ENCODE measurements around the gene CASQ2. TPM values are rescaled to one million over a fixed set of nuclear protein-coding genes. Genes with fewer than 3 reads are reported as not detected.

CASQ2 gene
- polyA plus RNA-seq, 3 donors, result not detected

- H3K27ac Mint-ChIP-seq, result no peak overlapping the region
- intact Hi-C loops (cut with micrococcal nuclease), result no loop called here
- WGBS (ENCODE audit: insufficient coverage), result 100% methylated on average over 1 of the region's 2 CpGs
Measured at GRCh38 chr1:115725600-115725999, 42.9 kb downstream of the CASQ2 start.

GRCh38 chr1:115723756-115724155 is 44.8 kb downstream of the CASQ2 start:
- intact Hi-C loops (cut with micrococcal nuclease), result no loop called here
- Mint-ChIP-seq H3K27ac (no peak overlapping the region), H3K27me3 (ENCODE audit: low read depth in 3 of 3) (peaks cover 0 to 6% (median 0%) of the 10 kb centered on the region in 3 donors), H3K36me3 (no peaks in the 10 kb centered on the region), H3K4me3 (no peak overlapping the region), H3K4me1 (peaks cover 45% of the 10 kb centered on the region), H3K9me3 (no peaks in the 10 kb centered on the region)
- TF ChIP-seq CTCF (IDR thresholded peaks at IDR 0.05), result no peak
- Histone ChIP-seq H3K4me2 (replicated peaks; ENCODE audit: extremely low read depth, low read length, poor library complexity, severe bottlenecking) (no peak overlapping the region), H3K9ac (ENCODE audit: insufficient read depth, low read length, poor library complexity, severe bottlenecking) (no peak overlapping the region), H3K79me2 (ENCODE audit: insufficient read depth, low read length) (no peaks in the 10 kb centered on the region), H3K9me3 (replicated peaks in 1 of 2; ENCODE audit: control insufficient read depth in 1 of 2, insufficient read depth in 1 of 2, low read length in 2 of 2) (no peaks in the 10 kb centered on the region), H3K4me1 (ENCODE audit: control insufficient read depth in 1 of 2, insufficient read depth in 2 of 2, low read length in 2 of 2) (peaks cover 37 to 43% of the 10 kb centered on the region in 2 donors), H3K4me3 (replicated peaks in 1 of 3; ENCODE audit: low read depth in 2 of 3, low read length in 3 of 3) (no peak overlapping the region), H3K27ac (ENCODE audit: low read depth in 1 of 2, low read length in 2 of 2) (no peak overlapping the region), H4K20me1 (ENCODE audit: insufficient read depth, low read length) (no peaks in the 10 kb centered on the region), H2AFZ (ENCODE audit: insufficient read depth, low read depth, low read length, poor library complexity, severe bottlenecking) (no peak overlapping the region), H3K36me3 (replicated peaks in 1 of 2; ENCODE audit: control insufficient read depth in 1 of 2, insufficient read depth in 2 of 2, low read length in 2 of 2) (no peaks in the 10 kb centered on the region), H3K27me3 (ENCODE audit: control insufficient read depth in 2 of 2, insufficient read depth in 2 of 2, low read length in 2 of 2) (no peaks in the 10 kb centered on the region)
- no peak for DNase-seq
- WGBS (ENCODE audit: insufficient coverage), result 100% methylated on average over 3 of the region's 5 CpGs

More at GRCh38 chr1:115725600-115725999, 42.9 kb downstream of the CASQ2 start:
- no peak overlapping the region for H2AFZ ChIP-seq (ENCODE audit: insufficient read depth, low read depth, low read length, poor library complexity, severe bottlenecking)
- Mint-ChIP-seq H3K27me3 (ENCODE audit: low read depth in 3 of 3) (no peaks in the 10 kb centered on the region), H3K4me3 (no peak overlapping the region), H3K36me3 (no peaks in the 10 kb centered on the region), H3K4me1 (peaks cover 60% of the 10 kb centered on the region), H3K9me3 (peaks cover 0 to 2% (median 0%) of the 10 kb centered on the region in 7 donors)
- H3K36me3 ChIP-seq (replicated peaks in 1 of 2; ENCODE audit: control insufficient read depth in 1 of 2, insufficient read depth in 2 of 2, low read length in 2 of 2), result no peaks in the 10 kb centered on the region
- H3K4me2 ChIP-seq (replicated peaks; ENCODE audit: extremely low read depth, low read length, poor library complexity, severe bottlenecking), result no peak overlapping the region
- H3K27ac ChIP-seq (ENCODE audit: low read depth in 1 of 2, low read length in 2 of 2), result no peak overlapping the region
- no peaks in the 10 kb centered on the region for H4K20me1 ChIP-seq (ENCODE audit: insufficient read depth, low read length)
- DNase-seq, result no peak
- no peak overlapping the region for H3K4me3 ChIP-seq (replicated peaks in 1 of 3; ENCODE audit: low read depth in 2 of 3, low read length in 3 of 3)
- no peak overlapping the region for H3K9ac ChIP-seq (ENCODE audit: insufficient read depth, low read length, poor library complexity, severe bottlenecking)
- H3K9me3 ChIP-seq (replicated peaks in 1 of 2; ENCODE audit: control insufficient read depth in 1 of 2, insufficient read depth in 1 of 2, low read length in 2 of 2), result no peaks in the 10 kb centered on the region
- no peaks in the 10 kb centered on the region for H3K79me2 ChIP-seq (ENCODE audit: insufficient read depth, low read length)
- peaks cover 56 to 62% of the 10 kb centered on the region in 2 donors for H3K4me1 ChIP-seq (ENCODE audit: control insufficient read depth in 1 of 2, insufficient read depth in 2 of 2, low read length in 2 of 2)
- no peaks in the 10 kb centered on the region for H3K27me3 ChIP-seq (ENCODE audit: control insufficient read depth in 2 of 2, insufficient read depth in 2 of 2, low read length in 2 of 2)
- TF ChIP-seq CTCF (IDR thresholded peaks at IDR 0.05), result no peak
